AG04449 (cell line): ENCODE data around the gene AFF3.

Experiments used
- CTCF ChIA-PET: fragments of 350-600 bp; formaldehyde crosslinking; extraction: SDS; loops from one replicate; lab custom pipeline; 2021; ENCODE audit warnings: antibody characterized with exemption; lab: Yijun Ruan, JAX
- POLR2A ChIA-PET: fragments of 400-600, 350-600 bp; formaldehyde crosslinking; extraction: SDS; loops from one replicate; lab custom pipeline; 2020; ENCODE audit warnings: antibody characterized with exemption, inconsistent platforms; lab: Yijun Ruan, JAX
- DNase-seq: peaks from one replicate; pipeline ENCODE4 v3.0.0-alpha.2; 2010; ENCODE audit warnings: low read depth, low spot score
- H3K4me3 ChIP-seq: 2 replicates; pipeline ENCODE4 v1.5.1; 2011; ENCODE audit warnings: low read depth, mild to moderate bottlenecking, control low read depth, low read length
- CTCF ChIP-seq: IDR thresholded peaks from one replicate; pipeline ENCODE4 v1.5.1; 2011; ENCODE audit warnings: mild to moderate bottlenecking, moderate library complexity, low read length, control low read depth, inconsistent platforms; ENCODE audit not compliant: insufficient read depth; ENCODE audit errors: missing control alignments

The AFF3 gene

GRCh38 chr2:100140582-100140981 lies 1.8 kb downstream of the AFF3 start:
- H3K4me3 ChIP-seq: no peak overlapping the region
- POLR2A ChIA-PET: no interaction called here
- DNase-seq: no peak
- no peak for TF ChIP-seq CTCF
- CTCF ChIA-PET: interaction anchor here (0.6 kb wide), 1 partner anchor 15 kb away, joined by 3 read pairs; no protein-coding TSS in a partner anchor

DNA sequence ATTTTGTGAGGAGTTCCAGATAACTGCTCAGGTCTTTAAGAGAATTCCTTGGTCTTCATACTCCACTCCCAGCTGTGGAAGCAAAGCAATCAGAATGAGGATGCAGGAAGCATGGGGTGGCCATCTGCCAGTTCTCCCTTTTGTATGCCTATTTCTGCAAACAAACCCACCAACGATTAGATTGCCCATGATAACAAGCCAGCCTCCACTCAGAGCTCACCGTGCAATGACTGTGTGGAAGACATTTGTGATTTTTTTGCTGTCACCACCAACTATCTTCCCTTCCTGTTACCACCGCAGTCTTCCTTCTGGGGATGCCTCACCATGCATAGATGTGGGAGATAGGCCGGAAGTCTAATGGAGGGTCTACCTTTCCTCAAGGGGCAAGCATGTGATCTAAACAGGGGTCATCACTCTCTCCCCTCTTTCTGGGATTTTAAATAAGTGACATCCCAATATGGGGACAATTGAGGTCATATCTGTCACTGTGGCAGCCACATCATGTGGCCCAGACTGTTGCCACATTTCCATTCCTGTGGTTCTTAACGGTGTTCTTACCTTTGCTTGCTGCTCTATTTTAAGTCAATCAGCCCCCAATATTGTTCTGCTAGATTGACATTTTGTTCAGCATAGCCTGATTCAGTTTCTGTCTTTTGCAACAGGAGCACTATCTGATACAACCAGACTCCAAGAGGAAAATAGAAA lies 4.4 kb downstream of the AFF3 start:
- POLR2A ChIA-PET: no interaction called here
- CTCF ChIA-PET: no interaction called here
- H3K4me3 ChIP-seq: no peak overlapping the region
- no peak for TF ChIP-seq CTCF
- no peak for DNase-seq

DNA sequence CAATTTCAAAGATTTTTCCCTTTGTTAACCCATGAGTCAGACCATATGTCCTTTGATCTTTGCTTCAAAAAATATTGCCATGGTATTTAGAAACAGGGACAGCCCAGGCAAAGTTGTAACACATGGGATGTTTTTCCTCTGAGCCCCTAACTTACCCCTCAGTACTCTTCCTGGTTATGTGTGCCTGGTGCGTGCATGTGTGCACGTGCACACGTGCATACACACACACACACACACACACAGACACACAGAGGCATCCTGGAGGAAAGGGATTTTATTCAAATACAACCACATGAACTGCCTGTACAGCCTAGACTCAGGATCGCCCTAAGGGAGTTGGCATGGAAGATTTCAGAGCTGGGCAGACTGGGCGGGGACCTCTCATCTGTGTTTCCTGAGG lies 5.1 kb downstream of the AFF3 start:
- no peak for DNase-seq

DNA sequence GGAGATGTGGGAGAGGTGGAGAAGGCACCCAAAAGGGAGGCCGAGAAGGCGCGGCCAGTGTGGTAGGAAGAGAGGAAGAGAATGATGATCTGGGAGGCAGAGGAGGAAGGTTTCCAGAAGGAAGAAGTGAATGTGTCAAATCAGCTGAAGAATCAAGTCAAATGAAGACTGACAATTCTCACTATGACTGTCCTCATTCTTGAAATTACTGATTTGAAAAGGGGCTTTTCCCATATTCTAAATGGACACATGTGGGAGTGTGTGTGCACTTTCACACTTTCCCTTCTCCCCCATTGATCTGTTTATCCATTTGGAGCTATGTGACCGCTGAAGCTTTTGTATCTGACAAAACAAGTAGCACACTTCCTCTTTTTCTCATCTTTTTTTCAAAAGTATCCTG lies 6.1 kb downstream of the AFF3 start:
- no peak overlapping the region for H3K4me3 ChIP-seq
- DNase-seq: no peak
- TF ChIP-seq CTCF: no peak
- ChIA-PET CTCF (interaction anchor here (1.3 kb wide), 1 partner anchor 13 kb away, joined by 3 read pairs; no protein-coding TSS in a partner anchor), POLR2A (no interaction called here)

More for the DNA sequence above, 5.1 kb downstream of the AFF3 start:
- POLR2A ChIA-PET: no interaction called here
- H3K4me3 ChIP-seq: no peak overlapping the region
- CTCF ChIA-PET: no interaction called here
- TF ChIP-seq CTCF: no peak

DNA sequence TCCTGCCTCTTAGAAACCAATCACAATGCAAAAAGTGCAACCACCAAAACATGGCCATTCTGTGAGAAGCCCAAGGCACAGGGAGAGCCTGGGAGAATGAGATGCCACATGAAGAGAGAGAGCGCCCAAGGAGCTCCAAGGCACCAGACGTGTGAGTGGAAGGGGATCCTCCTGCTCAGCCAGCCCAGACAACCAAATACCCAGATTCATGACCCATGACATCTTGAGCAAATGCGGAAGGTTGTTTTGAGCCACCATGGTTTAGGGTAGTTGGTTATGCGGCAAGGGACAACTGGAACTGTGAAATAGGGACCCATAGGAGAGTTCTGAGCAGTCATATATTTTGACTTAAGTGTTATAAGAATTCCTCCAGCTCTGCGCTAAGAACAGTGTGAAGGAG lies 7.0 kb downstream of the AFF3 start:
- CTCF ChIA-PET: interaction anchor here (1.3 kb wide), 1 partner anchor 42 kb away, joined by 3 read pairs; no protein-coding TSS in a partner anchor

More for the DNA sequence above, 7.0 kb downstream of the AFF3 start:
- H3K4me3 ChIP-seq: no peak overlapping the region
- no peak for DNase-seq
- no peak for TF ChIP-seq CTCF
- POLR2A ChIA-PET: no interaction called here
